ENCODE data around the gene TTC7B.

- no peak for TF ChIP-seq CTCF (IDR thresholded peaks at IDR 0.05; ENCODE audit: low read length)
- TF ChIP-seq EZH2 (IDR thresholded peaks at IDR 0.05; ENCODE audit: borderline replicate concordance, low read length) = no peak
Observed at GRCh38 chr14:90569201-90569600, 247.0 kb downstream of the TTC7B start.
